ENCODE data around the gene XPO4. TPM values are rescaled to one million over a fixed set of nuclear protein-coding genes. Genes with fewer than 3 reads are reported as not detected.

XPO4 gene
- total and polyA plus RNA-seq, 9 donors: 4.3 to 20.6 (median 13.4) TPM

GRCh38 chr13:20848944-20849343, 53.6 kb downstream of the XPO4 start:
- peaks cover 1% of the 10 kb centered on the region for H3K4me1 ChIP-seq (ENCODE audit: insufficient read depth)
- no peaks in the 10 kb centered on the region for H3K27me3 ChIP-seq
- no peak overlapping the region for H3K4me3 ChIP-seq
- WGBS, 3 donors: 22 to 42% (median 38%) methylated on average over 1 of the region's 1 CpG
- no peak for DNase-seq
- no peak overlapping the region for H3K27ac ChIP-seq
- intact Hi-C loops (cut with DNase I): no loop called here
- no peaks in the 10 kb centered on the region for H3K9me3 ChIP-seq
- H3K36me3 ChIP-seq: no peaks in the 10 kb centered on the region
- TF ChIP-seq, protein P1, sequence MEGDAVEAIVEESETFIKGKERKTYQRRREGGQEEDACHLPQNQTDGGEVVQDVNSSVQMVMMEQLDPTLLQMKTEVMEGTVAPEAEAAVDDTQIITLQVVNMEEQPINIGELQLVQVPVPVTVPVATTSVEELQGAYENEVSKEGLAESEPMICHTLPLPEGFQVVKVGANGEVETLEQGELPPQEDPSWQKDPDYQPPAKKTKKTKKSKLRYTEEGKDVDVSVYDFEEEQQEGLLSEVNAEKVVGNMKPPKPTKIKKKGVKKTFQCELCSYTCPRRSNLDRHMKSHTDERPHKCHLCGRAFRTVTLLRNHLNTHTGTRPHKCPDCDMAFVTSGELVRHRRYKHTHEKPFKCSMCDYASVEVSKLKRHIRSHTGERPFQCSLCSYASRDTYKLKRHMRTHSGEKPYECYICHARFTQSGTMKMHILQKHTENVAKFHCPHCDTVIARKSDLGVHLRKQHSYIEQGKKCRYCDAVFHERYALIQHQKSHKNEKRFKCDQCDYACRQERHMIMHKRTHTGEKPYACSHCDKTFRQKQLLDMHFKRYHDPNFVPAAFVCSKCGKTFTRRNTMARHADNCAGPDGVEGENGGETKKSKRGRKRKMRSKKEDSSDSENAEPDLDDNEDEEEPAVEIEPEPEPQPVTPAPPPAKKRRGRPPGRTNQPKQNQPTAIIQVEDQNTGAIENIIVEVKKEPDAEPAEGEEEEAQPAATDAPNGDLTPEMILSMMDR (IDR thresholded peaks at IDR 0.05): no peak
- no peak for TF ChIP-seq POLR2A (IDR thresholded peaks at IDR 0.05)
- TF ChIP-seq EP300 (IDR thresholded peaks at IDR 0.05): no peak

GRCh38 chr13:20848203-20848602, 54.3 kb downstream of the XPO4 start:
- no peaks in the 10 kb centered on the region for H3K9me3 ChIP-seq
- TF ChIP-seq POLR2A (IDR thresholded peaks at IDR 0.05) (no peak), EP300 (IDR thresholded peaks at IDR 0.05) (no peak)
- TF ChIP-seq, protein P1 (IDR thresholded peaks at IDR 0.05): no peak
- intact Hi-C loops (cut with DNase I): no loop called here
- H3K27me3 ChIP-seq: no peaks in the 10 kb centered on the region
- no peaks in the 10 kb centered on the region for H3K36me3 ChIP-seq
- no peak overlapping the region for H3K4me3 ChIP-seq
- no peak for DNase-seq
- H3K4me1 ChIP-seq (ENCODE audit: insufficient read depth): peaks cover 1% of the 10 kb centered on the region
- no peak overlapping the region for H3K27ac ChIP-seq

DNA sequence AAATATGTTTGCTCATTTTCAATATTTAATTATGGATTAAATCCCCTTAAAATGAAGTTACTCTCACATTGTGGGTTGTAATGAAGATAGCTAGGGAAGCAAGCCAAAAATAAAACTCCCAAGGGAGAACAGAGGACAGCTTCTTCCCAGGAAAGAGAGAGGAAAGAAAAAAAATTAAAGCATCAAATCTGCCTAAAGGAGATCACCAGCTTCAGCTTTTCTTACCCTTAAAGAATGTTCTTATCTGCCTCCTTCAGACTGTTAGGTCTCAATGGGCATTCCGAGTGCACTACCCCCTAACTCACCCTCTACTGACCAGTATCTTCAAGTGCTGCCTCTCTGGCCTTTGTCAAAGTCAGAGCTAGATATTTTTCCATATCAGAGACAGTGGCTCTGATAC, 55.2 kb downstream of the XPO4 start:
- Histone ChIP-seq H3K27ac (no peak overlapping the region), H3K27me3 (no peaks in the 10 kb centered on the region), H3K9me3 (no peaks in the 10 kb centered on the region), H3K36me3 (no peaks in the 10 kb centered on the region), H3K4me3 (no peak overlapping the region), H3K4me1 (ENCODE audit: insufficient read depth) (peaks cover 1% of the 10 kb centered on the region)
- intact Hi-C loops (cut with DNase I): no loop called here
- 37 to 43% (median 38%) methylated on average over 1 of the region's 1 CpG for WGBS, 3 donors
- no peak for TF ChIP-seq POLR2A (IDR thresholded peaks at IDR 0.05)
- TF ChIP-seq EP300 (IDR thresholded peaks at IDR 0.05): no peak
- TF ChIP-seq, protein P1 (IDR thresholded peaks at IDR 0.05): no peak
- DNase-seq: no peak

DNA sequence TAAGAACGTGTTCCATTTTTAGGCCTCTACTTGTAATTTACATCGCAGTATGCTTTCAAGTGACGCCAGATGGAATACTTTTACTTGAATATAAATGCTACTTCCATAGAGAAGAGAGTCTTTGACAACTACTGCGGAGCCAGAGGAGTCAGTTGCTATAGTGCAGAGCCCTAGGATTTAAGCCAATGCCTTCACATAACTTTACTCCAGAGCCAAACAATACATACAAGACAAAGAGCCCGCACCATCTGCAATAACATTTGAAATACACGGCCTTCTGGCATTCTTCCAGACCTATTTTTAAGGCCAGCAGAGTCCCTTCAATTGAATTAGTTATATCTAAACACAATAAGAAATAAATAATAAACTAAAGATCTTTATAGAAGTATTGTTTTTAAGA, 59.4 kb downstream of the XPO4 start:
- Histone ChIP-seq H3K4me1 (ENCODE audit: insufficient read depth) (peaks cover 1% of the 10 kb centered on the region), H3K4me3 (no peak overlapping the region), H3K36me3 (no peaks in the 10 kb centered on the region), H3K27ac (no peak overlapping the region), H3K27me3 (no peaks in the 10 kb centered on the region), H3K9me3 (no peaks in the 10 kb centered on the region)
- TF ChIP-seq, protein P1 (IDR thresholded peaks at IDR 0.05): no peak
- TF ChIP-seq EP300 (IDR thresholded peaks at IDR 0.05): no peak
- no peak for TF ChIP-seq POLR2A (IDR thresholded peaks at IDR 0.05)
- WGBS, 3 donors: 46 to 57% (median 53%) methylated on average over 6 of the region's 6 CpGs
- no peak for DNase-seq
- intact Hi-C loops (cut with DNase I): no loop called here

DNA sequence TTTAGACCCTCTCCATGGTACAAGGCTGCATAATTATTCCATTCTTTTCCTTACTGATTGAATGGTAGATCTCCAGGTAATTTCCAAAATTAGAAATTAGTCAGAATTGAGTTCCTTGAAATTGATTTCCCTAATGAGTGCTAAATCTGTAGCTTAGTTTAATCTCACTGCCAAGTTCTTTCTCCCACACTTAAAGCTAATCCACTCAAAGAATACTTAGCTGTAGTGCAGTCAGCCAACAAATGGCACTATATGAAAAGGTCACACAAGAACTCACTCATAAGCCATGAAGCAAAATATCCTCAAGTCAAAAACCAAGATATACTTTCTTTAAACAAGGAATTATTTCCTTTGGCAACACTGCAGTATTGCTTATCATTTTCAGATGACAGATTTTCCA, 62.0 kb downstream of the XPO4 start:
- TF ChIP-seq EP300 (IDR thresholded peaks at IDR 0.05): no peak
- TF ChIP-seq POLR2A (IDR thresholded peaks at IDR 0.05): no peak
- TF ChIP-seq, protein P1 (IDR thresholded peaks at IDR 0.05): no peak
- H3K4me3 ChIP-seq: no peak overlapping the region
- intact Hi-C loops (cut with DNase I): no loop called here
- DNase-seq: no peak
- no peaks in the 10 kb centered on the region for H3K9me3 ChIP-seq
- H3K27me3 ChIP-seq: no peaks in the 10 kb centered on the region
- H3K27ac ChIP-seq: no peak overlapping the region
- no peaks in the 10 kb centered on the region for H3K4me1 ChIP-seq (ENCODE audit: insufficient read depth)
- no peaks in the 10 kb centered on the region for H3K36me3 ChIP-seq

Measured in ovary (tissue), 9 donors.